WTC11 (cell line): ENCODE data around the gene SP110. TPM values are rescaled to one million over a fixed set of nuclear protein-coding genes. Genes with fewer than 3 reads are reported as not detected.

ENCODE experiments used
- ATAC-seq: fragments of 200-7000 bp; cut with Tn5 transposase; 2 replicates; pipeline ENCODE4 v1.10.0; 2021; ENCODE audit warnings: mild to moderate bottlenecking, moderate library complexity
- CTCF ChIA-PET: fragments of 300-600 bp; sonication (Branson Sonifier 250); formaldehyde crosslinking; loops from one replicate; lab custom pipeline; 2021; ENCODE audit warnings: antibody characterized with exemption; lab: Charles Lee
- POLR2A ChIA-PET: fragments of 350-600 bp; sonication (Branson Sonifier 250); formaldehyde crosslinking; loops from one replicate; lab custom pipeline; 2021; ENCODE audit warnings: antibody characterized with exemption; lab: Charles Lee
- DNase-seq: peaks from one replicate; pipeline ENCODE4 v3.0.0; 2021; ENCODE audit warnings: low spot score
- H3K27ac Mint-ChIP-seq: 2 replicates; pipeline ENCODE4 v1.8.0; 2021; ENCODE audit warnings: mixed read lengths
- H3K27me3 Mint-ChIP-seq: 2 replicates; pipeline ENCODE4 v1.8.0; 2021; ENCODE audit warnings: low read depth, mild to moderate bottlenecking, moderate library complexity, mixed read lengths
- H3K36me3 Mint-ChIP-seq: 2 replicates; pipeline ENCODE4 v1.8.0; 2021; ENCODE audit warnings: mixed read lengths
- H3K4me1 Mint-ChIP-seq: 2 replicates; pipeline ENCODE4 v1.8.0; 2022; ENCODE audit warnings: mixed read lengths
- H3K4me3 Mint-ChIP-seq: 2 replicates; pipeline ENCODE4 v1.8.0; 2021; ENCODE audit warnings: mild to moderate bottlenecking, moderate library complexity, mixed read lengths
- H3K9me3 Mint-ChIP-seq: 2 replicates; pipeline ENCODE4 v1.8.0; 2021; ENCODE audit warnings: mixed read lengths
- CREM ChIP-seq: sonication (generic); formaldehyde crosslinking; IDR thresholded peaks from 2 replicates; pipeline ENCODE4 v1.8.1; 2022; ENCODE audit warnings: mild to moderate bottlenecking, missing genetic modification reagents, moderate library complexity
- EMX1 ChIP-seq: fragments of 250-450 bp; sonication (Bioruptor Pico); IDR thresholded peaks from 2 replicates; pipeline ENCODE4 v1.8.0; 2021; ENCODE audit warnings: mild to moderate bottlenecking
- GABPB1 ChIP-seq: sonication (generic); formaldehyde crosslinking; IDR thresholded peaks from 2 replicates; pipeline ENCODE4 v1.8.1; 2023; ENCODE audit warnings: mild to moderate bottlenecking, missing genetic modification reagents
- JUN ChIP-seq: sonication (generic); formaldehyde crosslinking; IDR thresholded peaks from 2 replicates; pipeline ENCODE4 v1.8.0; 2023; ENCODE audit warnings: mild to moderate bottlenecking, missing genetic modification reagents
- NR1H2 ChIP-seq: sonication (generic); formaldehyde crosslinking; IDR thresholded peaks from 2 replicates; pipeline ENCODE4 v1.9.0; 2021; ENCODE audit warnings: mild to moderate bottlenecking, moderate library complexity, missing genetic modification reagents
- NR3C1 ChIP-seq: sonication (generic); formaldehyde crosslinking; conservative IDR thresholded peaks from 2 replicates; pipeline ENCODE4 v1.8.1; 2023; ENCODE audit warnings: low read depth, mild to moderate bottlenecking, missing genetic modification reagents
- RELA ChIP-seq: sonication (generic); formaldehyde crosslinking; IDR thresholded peaks from 2 replicates; pipeline ENCODE4 v1.8.1; 2022; ENCODE audit warnings: missing genetic modification reagents, mild to moderate bottlenecking, borderline replicate concordance
- SMAD4 ChIP-seq: sonication (generic); formaldehyde crosslinking; IDR thresholded peaks from 2 replicates; pipeline ENCODE4 v1.8.0; 2022; ENCODE audit warnings: mild to moderate bottlenecking, missing genetic modification reagents
- total RNA-seq: library from RNA; stranded (reverse); gene quantifications from 3 replicates; pipeline ENCODE4 v1.2.3, GENCODE V29; 2021
- TF ChIP-seq, protein P1 (sequence below): fragments of 250-450 bp; sonication (Bioruptor Pico); IDR thresholded peaks from 2 replicates; pipeline ENCODE4 v1.9.0; 2021; ENCODE audit warnings: moderate library complexity, mild to moderate bottlenecking, inconsistent platforms, borderline replicate concordance
- TF ChIP-seq, protein P2 (sequence below): sonication (generic); formaldehyde crosslinking; IDR thresholded peaks from 2 replicates; pipeline ENCODE4 v1.8.1; 2022; ENCODE audit warnings: low read depth, mild to moderate bottlenecking, moderate library complexity, missing genetic modification reagents, borderline replicate concordance
- TF ChIP-seq, protein P3 (sequence below): fragments of 250-450 bp; sonication (Bioruptor Pico); IDR thresholded peaks from 2 replicates; pipeline ENCODE4 v1.8.0; 2021; ENCODE audit warnings: mild to moderate bottlenecking
- TF ChIP-seq, protein P4 (sequence below): sonication (generic); formaldehyde crosslinking; IDR thresholded peaks from 2 replicates; pipeline ENCODE4 v1.8.0; 2022; ENCODE audit warnings: missing genetic modification reagents
- TF ChIP-seq, protein P5 (sequence below): sonication (generic); formaldehyde crosslinking; IDR thresholded peaks from 2 replicates; pipeline ENCODE4 v1.8.1; 2022; ENCODE audit warnings: mild to moderate bottlenecking, missing genetic modification reagents, moderate library complexity, borderline replicate concordance
- TF ChIP-seq, protein P6 (sequence below): sonication (generic); formaldehyde crosslinking; conservative IDR thresholded peaks from 2 replicates; pipeline ENCODE4 v1.8.1; 2022; ENCODE audit warnings: mild to moderate bottlenecking, missing genetic modification reagents
- TF ChIP-seq, protein P7 (sequence below): sonication (generic); formaldehyde crosslinking; IDR thresholded peaks from 2 replicates; pipeline ENCODE4 v1.8.0; 2022; ENCODE audit warnings: mild to moderate bottlenecking, missing genetic modification reagents
- TF ChIP-seq, protein P8 (sequence below): sonication (generic); formaldehyde crosslinking; IDR thresholded peaks from 2 replicates; pipeline ENCODE4 v1.8.0; 2022; ENCODE audit warnings: mild to moderate bottlenecking, missing genetic modification reagents

Gene SP110
- total RNA-seq, 1 experiment from 2014 or later = 5.7 TPM

DNA sequence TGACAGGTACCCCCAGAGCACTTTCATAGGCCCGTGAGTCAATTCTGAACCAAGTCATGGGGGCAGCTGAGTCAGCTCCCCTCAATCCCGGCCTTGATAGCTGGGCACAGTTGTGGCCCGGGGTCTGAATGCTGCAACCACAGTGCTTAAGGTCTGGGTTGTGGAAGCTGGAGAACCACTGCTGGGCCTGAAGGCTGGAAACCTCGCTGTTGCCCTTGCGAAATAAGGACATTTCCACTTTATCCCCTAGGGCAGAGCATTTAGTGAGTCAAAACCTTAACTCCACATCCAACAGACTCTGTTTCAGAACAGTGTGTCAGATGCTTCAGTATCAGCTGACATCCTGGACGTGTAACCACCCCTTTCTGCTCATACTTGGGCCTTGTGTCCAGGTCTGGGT lies 58.6 kb downstream of the SP110 start:
- H3K36me3 Mint-ChIP-seq = peaks cover 7% of the 10 kb centered on the region

More for the DNA sequence above, 58.6 kb downstream of the SP110 start:
- peaks cover 20% of the 10 kb centered on the region for H3K9me3 Mint-ChIP-seq
- POLR2A ChIA-PET = no interaction called here
- no peak overlapping the region for H3K4me3 Mint-ChIP-seq
- ATAC-seq (no peak), DNase-seq (no peak)
- TF ChIP-seq SMAD4 (CRISPR knock-in tag) (no peak), NR3C1 (CRISPR knock-in tag) (no peak), EMX1 (CRISPR knock-in tag) (no peak), JUN (CRISPR knock-in tag) (no peak), GABPB1 (no peak), RELA (CRISPR knock-in tag) (no peak), CREM (CRISPR knock-in tag) (no peak), NR1H2 (CRISPR knock-in tag) (no peak)
- TF ChIP-seq, protein P1, sequence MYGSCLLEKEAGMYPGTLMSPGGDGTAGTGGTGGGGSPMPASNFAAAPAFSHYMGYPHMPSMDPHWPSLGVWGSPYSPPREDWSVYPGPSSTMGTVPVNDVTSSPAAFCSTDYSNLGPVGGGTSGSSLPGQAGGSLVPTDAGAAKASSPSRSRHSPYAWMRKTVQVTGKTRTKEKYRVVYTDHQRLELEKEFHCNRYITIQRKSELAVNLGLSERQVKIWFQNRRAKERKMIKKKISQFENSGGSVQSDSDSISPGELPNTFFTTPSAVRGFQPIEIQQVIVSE (CRISPR knock-in tag) = no peak
- TF ChIP-seq, protein P2, sequence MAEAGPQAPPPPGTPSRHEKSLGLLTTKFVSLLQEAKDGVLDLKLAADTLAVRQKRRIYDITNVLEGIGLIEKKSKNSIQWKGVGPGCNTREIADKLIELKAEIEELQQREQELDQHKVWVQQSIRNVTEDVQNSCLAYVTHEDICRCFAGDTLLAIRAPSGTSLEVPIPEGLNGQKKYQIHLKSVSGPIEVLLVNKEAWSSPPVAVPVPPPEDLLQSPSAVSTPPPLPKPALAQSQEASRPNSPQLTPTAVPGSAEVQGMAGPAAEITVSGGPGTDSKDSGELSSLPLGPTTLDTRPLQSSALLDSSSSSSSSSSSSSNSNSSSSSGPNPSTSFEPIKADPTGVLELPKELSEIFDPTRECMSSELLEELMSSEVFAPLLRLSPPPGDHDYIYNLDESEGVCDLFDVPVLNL (CRISPR knock-in tag) = no peak
- TF ChIP-seq, protein P3, sequence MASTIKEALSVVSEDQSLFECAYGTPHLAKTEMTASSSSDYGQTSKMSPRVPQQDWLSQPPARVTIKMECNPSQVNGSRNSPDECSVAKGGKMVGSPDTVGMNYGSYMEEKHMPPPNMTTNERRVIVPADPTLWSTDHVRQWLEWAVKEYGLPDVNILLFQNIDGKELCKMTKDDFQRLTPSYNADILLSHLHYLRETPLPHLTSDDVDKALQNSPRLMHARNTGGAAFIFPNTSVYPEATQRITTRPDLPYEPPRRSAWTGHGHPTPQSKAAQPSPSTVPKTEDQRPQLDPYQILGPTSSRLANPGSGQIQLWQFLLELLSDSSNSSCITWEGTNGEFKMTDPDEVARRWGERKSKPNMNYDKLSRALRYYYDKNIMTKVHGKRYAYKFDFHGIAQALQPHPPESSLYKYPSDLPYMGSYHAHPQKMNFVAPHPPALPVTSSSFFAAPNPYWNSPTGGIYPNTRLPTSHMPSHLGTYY (CRISPR knock-in tag) = no peak
- TF ChIP-seq, protein P4, sequence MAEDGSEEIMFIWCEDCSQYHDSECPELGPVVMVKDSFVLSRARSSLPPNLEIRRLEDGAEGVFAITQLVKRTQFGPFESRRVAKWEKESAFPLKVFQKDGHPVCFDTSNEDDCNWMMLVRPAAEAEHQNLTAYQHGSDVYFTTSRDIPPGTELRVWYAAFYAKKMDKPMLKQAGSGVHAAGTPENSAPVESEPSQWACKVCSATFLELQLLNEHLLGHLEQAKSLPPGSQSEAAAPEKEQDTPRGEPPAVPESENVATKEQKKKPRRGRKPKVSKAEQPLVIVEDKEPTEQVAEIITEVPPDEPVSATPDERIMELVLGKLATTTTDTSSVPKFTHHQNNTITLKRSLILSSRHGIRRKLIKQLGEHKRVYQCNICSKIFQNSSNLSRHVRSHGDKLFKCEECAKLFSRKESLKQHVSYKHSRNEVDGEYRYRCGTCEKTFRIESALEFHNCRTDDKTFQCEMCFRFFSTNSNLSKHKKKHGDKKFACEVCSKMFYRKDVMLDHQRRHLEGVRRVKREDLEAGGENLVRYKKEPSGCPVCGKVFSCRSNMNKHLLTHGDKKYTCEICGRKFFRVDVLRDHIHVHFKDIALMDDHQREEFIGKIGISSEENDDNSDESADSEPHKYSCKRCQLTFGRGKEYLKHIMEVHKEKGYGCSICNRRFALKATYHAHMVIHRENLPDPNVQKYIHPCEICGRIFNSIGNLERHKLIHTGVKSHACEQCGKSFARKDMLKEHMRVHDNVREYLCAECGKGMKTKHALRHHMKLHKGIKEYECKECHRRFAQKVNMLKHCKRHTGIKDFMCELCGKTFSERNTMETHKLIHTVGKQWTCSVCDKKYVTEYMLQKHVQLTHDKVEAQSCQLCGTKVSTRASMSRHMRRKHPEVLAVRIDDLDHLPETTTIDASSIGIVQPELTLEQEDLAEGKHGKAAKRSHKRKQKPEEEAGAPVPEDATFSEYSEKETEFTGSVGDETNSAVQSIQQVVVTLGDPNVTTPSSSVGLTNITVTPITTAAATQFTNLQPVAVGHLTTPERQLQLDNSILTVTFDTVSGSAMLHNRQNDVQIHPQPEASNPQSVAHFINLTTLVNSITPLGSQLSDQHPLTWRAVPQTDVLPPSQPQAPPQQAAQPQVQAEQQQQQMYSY (CRISPR knock-in tag) = no peak
- TF ChIP-seq, protein P5, sequence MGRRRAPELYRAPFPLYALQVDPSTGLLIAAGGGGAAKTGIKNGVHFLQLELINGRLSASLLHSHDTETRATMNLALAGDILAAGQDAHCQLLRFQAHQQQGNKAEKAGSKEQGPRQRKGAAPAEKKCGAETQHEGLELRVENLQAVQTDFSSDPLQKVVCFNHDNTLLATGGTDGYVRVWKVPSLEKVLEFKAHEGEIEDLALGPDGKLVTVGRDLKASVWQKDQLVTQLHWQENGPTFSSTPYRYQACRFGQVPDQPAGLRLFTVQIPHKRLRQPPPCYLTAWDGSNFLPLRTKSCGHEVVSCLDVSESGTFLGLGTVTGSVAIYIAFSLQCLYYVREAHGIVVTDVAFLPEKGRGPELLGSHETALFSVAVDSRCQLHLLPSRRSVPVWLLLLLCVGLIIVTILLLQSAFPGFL (CRISPR knock-in tag) = no peak
- TF ChIP-seq, protein P6, sequence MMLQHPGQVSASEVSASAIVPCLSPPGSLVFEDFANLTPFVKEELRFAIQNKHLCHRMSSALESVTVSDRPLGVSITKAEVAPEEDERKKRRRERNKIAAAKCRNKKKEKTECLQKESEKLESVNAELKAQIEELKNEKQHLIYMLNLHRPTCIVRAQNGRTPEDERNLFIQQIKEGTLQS (CRISPR knock-in tag) = no peak
- TF ChIP-seq, protein P7, sequence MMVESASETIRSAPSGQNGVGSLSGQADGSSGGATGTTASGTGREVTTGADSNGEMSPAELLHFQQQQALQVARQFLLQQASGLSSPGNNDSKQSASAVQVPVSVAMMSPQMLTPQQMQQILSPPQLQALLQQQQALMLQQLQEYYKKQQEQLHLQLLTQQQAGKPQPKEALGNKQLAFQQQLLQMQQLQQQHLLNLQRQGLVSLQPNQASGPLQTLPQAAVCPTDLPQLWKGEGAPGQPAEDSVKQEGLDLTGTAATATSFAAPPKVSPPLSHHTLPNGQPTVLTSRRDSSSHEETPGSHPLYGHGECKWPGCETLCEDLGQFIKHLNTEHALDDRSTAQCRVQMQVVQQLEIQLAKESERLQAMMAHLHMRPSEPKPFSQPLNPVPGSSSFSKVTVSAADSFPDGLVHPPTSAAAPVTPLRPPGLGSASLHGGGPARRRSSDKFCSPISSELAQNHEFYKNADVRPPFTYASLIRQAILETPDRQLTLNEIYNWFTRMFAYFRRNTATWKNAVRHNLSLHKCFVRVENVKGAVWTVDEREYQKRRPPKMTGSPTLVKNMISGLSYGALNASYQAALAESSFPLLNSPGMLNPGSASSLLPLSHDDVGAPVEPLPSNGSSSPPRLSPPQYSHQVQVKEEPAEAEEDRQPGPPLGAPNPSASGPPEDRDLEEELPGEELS = no peak
- TF ChIP-seq, protein P8, sequence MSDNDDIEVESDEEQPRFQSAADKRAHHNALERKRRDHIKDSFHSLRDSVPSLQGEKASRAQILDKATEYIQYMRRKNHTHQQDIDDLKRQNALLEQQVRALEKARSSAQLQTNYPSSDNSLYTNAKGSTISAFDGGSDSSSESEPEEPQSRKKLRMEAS (CRISPR knock-in tag) = no peak
- H3K27ac Mint-ChIP-seq = no peak overlapping the region
- no peaks in the 10 kb centered on the region; the same call in 1 of the 2 replicates for H3K27me3 Mint-ChIP-seq
- H3K4me1 Mint-ChIP-seq = peaks cover 5% of the 10 kb centered on the region
- CTCF ChIA-PET = interaction anchor here (1.1 to 4.7 kb wide), 2 partner anchors 11 to 94 kb away, joined by 3 to 88 read pairs; partner anchors contain the start of gene SLC16A14
